Right lobe of liver (tissue), 6 donors: ENCODE measurements around the gene PHEX. TPM values are rescaled to one million over a fixed set of nuclear protein-coding genes. Genes with fewer than 3 reads are reported as not detected.

Experiments
- ATAC-seq, 4 donors: fragments of 200-7000 bp; cut with Tn5 transposase; one replicate each; pipeline ENCODE4 v1.9.1; 2020; ENCODE audit warnings: mild to moderate bottlenecking in 4 of 4, moderate library complexity in 4 of 4
- DNase-seq, 3 donors: peaks; one replicate each; pipeline ENCODE4 v3.0.0-alpha.2; 2020
- H3K27ac ChIP-seq, 3 donors: fragments of 200-600 bp; one replicate each; pipeline ENCODE4 v1.8.0; 2022
- H3K27me3 ChIP-seq, 2 donors: fragments of 200-600 bp; one replicate each; pipeline ENCODE4 v1.8.0; 2022
- H3K36me3 ChIP-seq, 4 donors: fragments of 200-600 bp; sonication (generic) in 1 of 4; one replicate each; pipeline versions ENCODE4 v1.5.1 to v1.8.0; 2017 to 2022; ENCODE audit warnings: control low read depth in 1 of 4
- H3K4me1 ChIP-seq, 4 donors: fragments of 200-600 bp; sonication (generic) in 1 of 4; one replicate each; pipeline versions ENCODE4 v1.5.1 to v1.8.0; 2017 to 2022; ENCODE audit warnings: control low read depth in 1 of 4
- H3K4me3 ChIP-seq, 3 donors: fragments of 200-600 bp; one replicate each; pipeline ENCODE4 v1.8.0; 2022
- H3K9me3 ChIP-seq, 4 donors: fragments of 200-600 bp; sonication (generic) in 1 of 4; one replicate each; pipeline versions ENCODE4 v1.5.1 to v1.8.0; 2017 to 2022; ENCODE audit warnings: control low read depth in 1 of 4
- POLR2A ChIP-seq: fragments of 450-650 bp; IDR thresholded peaks from one replicate; pipeline ENCODE4 v1.6.1; 2017; ENCODE audit warnings: antibody characterized with exemption, mild to moderate bottlenecking
- WGBS: methylation state at CpG from one replicate; pipeline ENCODE4 v1.1.6; 2018; ENCODE audit warnings: low coverage, low lambda C conversion rate; ENCODE audit not compliant: insufficient coverage; ENCODE audit errors: missing lambda C conversion rate; 5-methylcytosine and 5-hydroxymethylcytosine counted together
- intact Hi-C, 2 donors: fragments of 100-400 bp; cut with DNase I; formaldehyde crosslinking; loops; one replicate each; pipeline versions ENCODE4 v1.11.2 to v1.14.1; 2022
- total RNA-seq, 6 experiments: library from RNA; depleted of rRNA in 2 of 6; stranded (reverse); fragments of >200 nt in 2 of 6; fragmentation: NEBNext Ultra II Directional in 3 of 6; extraction: Animal tissue kit (Norgen Biotek cat#: 25700) in 3 of 6; gene quantifications; one replicate each; pipeline versions ENCODE4 v1.1.0 to v1.2.4, GENCODE V29; 2016 to 2023
- TF ChIP-seq, protein P1 (sequence below), 4 donors: fragments of 200-600 bp in 3 of 4; fragments of 450-650 bp in 1 of 4; IDR thresholded peaks; one replicate each; pipeline versions ENCODE4 v1.5.1 to v1.8.0; 2016 to 2022; ENCODE audit warnings: antibody characterized with exemption in 4 of 4, mild to moderate bottlenecking in 2 of 4
- donor health status: DM: no; HTN: yes; CAD: no.
- donor health status: DM: no; HTN: no; CAD: no.
- donor health status: DM: no; HTN: no; CAD: no.
- donor health status: DM: no; HTN: yes; CAD: no.
- donor health status: DM: no; HTN: yes; CAD: no.

PHEX gene
- total RNA-seq, 6 experiments from 2014 or later, result 0.13 TPM; not detected in 5

DNA sequence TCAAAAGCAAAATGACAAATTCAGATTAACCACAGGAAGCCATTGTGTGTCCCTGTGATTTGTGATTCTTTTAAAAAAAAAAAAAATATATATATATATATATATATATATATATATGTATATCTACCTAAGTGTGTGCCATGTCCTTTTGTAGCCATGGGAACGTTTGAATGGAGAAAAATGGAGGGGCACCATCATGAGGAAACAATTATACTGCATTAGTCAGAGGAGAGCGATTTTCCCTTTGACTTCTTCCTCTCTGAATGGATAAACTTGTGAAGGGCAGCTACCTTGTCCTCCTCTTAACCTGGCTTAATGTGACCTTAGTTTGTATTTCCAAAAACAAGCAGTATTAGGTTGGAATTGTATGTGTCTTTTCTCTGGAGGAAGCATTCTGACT, 217.2 kb downstream of the PHEX start:
- 34% methylated on average over 2 of the region's 2 CpGs for WGBS
- TF ChIP-seq, protein P1, sequence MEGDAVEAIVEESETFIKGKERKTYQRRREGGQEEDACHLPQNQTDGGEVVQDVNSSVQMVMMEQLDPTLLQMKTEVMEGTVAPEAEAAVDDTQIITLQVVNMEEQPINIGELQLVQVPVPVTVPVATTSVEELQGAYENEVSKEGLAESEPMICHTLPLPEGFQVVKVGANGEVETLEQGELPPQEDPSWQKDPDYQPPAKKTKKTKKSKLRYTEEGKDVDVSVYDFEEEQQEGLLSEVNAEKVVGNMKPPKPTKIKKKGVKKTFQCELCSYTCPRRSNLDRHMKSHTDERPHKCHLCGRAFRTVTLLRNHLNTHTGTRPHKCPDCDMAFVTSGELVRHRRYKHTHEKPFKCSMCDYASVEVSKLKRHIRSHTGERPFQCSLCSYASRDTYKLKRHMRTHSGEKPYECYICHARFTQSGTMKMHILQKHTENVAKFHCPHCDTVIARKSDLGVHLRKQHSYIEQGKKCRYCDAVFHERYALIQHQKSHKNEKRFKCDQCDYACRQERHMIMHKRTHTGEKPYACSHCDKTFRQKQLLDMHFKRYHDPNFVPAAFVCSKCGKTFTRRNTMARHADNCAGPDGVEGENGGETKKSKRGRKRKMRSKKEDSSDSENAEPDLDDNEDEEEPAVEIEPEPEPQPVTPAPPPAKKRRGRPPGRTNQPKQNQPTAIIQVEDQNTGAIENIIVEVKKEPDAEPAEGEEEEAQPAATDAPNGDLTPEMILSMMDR (IDR thresholded peaks at IDR 0.05), result no peak
- TF ChIP-seq POLR2A, result no peak

GRCh38 chrX:22268706-22269105, 236.6 kb downstream of the PHEX start:
- no peak for ATAC-seq
- Histone ChIP-seq H3K9me3 (no peaks in the 10 kb centered on the region), H3K27ac (no peak overlapping the region), H3K4me3 (no peak overlapping the region), H3K27me3 (no peaks in the 10 kb centered on the region), H3K36me3 (no peaks in the 10 kb centered on the region), H3K4me1 (no peaks in the 10 kb centered on the region)
- WGBS, result 35% methylated on average over 6 of the region's 6 CpGs
- TF ChIP-seq, protein P1 (IDR thresholded peaks at IDR 0.05), result no peak
- no peak for TF ChIP-seq POLR2A
- intact Hi-C loops, result no loop called here
- no peak for DNase-seq

More for the DNA sequence above, 217.2 kb downstream of the PHEX start:
- no peaks in the 10 kb centered on the region for H3K36me3 ChIP-seq
- no peak for ATAC-seq
- no peaks in the 10 kb centered on the region for H3K9me3 ChIP-seq
- H3K4me3 ChIP-seq, result no peak overlapping the region
- intact Hi-C loops, result no loop called here
- no peak overlapping the region for H3K27ac ChIP-seq
- peaks cover 0 to 3% of the 10 kb centered on the region in 2 donors for H3K27me3 ChIP-seq
- no peaks in the 10 kb centered on the region for H3K4me1 ChIP-seq
- no peak for DNase-seq

DNA sequence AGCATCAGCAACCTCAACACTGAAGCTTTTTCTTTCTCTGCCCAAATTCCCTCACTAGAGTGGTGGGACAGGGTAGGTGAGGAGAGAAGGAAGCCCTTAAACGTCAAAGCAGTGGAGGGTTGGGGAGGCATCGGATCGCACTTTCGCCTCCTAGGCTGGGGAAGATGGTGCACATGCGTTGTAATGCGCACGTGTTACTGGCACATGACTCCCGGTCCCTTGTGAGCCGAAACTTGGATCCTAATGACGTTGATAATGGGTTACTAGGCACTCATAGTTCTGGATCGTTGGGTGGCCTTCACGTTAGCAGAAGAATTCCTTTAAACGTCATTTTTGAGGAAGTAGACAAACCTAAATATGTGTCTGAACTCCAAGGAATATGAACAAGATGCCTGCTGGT, 240.5 kb downstream of the PHEX start, which contains the start of gene CBLL2:
Gene CBLL2 (plus strand): TSS at position 301 of the 400 bp plus-strand sequence. CDS start 79 bp downstream, at position 380.
- ATAC-seq, result no peak
- no peaks in the 10 kb centered on the region for H3K4me1 ChIP-seq
- no peaks in the 10 kb centered on the region for H3K9me3 ChIP-seq
- intact Hi-C loops, result no loop called here
- no peak for DNase-seq
- TF ChIP-seq POLR2A, result no peak
- TF ChIP-seq, protein P1 (IDR thresholded peaks at IDR 0.05), result no peak
- H3K27ac ChIP-seq, result no peak within 1 kb of the TSS
- H3K36me3 ChIP-seq, result no peaks in the 10 kb centered on the region
- WGBS, result 67% methylated on average over 12 of the region's 13 CpGs
- no peak within 1 kb of the TSS for H3K4me3 ChIP-seq
- H3K27me3 ChIP-seq, result no peaks in the 10 kb centered on the region

- Histone ChIP-seq H3K36me3 (no peaks in the 10 kb centered on the region), H3K4me1 (no peaks in the 10 kb centered on the region), H3K27ac (no peak overlapping the region), H3K27me3 (no peaks in the 10 kb centered on the region), H3K4me3 (no peak overlapping the region), H3K9me3 (no peaks in the 10 kb centered on the region)
- DNase-seq, result no peak
- intact Hi-C loops, result no loop called here
- 59% methylated on average over 15 of the region's 15 CpGs for WGBS
- TF ChIP-seq, protein P1 (IDR thresholded peaks at IDR 0.05), result no peak
- TF ChIP-seq POLR2A, result no peak
- ATAC-seq, result no peak
Measured at GRCh38 chrX:22273714-22274317, 241.7 kb downstream of the PHEX start.
